OCI-M1 (cell line): ENCODE measurements around the gene ASCC2.
"Not testable (repeated sequence)": the region's sequence is repeated elsewhere in the genome, so short reads cannot be mapped to it uniquely, and the experiment has no call there.

Source experiments
- DNase-seq: peaks from one replicate; lab custom pipeline; 2025; lab: John Stamatoyannopoulos, UW

ASCC2 gene, protein sequence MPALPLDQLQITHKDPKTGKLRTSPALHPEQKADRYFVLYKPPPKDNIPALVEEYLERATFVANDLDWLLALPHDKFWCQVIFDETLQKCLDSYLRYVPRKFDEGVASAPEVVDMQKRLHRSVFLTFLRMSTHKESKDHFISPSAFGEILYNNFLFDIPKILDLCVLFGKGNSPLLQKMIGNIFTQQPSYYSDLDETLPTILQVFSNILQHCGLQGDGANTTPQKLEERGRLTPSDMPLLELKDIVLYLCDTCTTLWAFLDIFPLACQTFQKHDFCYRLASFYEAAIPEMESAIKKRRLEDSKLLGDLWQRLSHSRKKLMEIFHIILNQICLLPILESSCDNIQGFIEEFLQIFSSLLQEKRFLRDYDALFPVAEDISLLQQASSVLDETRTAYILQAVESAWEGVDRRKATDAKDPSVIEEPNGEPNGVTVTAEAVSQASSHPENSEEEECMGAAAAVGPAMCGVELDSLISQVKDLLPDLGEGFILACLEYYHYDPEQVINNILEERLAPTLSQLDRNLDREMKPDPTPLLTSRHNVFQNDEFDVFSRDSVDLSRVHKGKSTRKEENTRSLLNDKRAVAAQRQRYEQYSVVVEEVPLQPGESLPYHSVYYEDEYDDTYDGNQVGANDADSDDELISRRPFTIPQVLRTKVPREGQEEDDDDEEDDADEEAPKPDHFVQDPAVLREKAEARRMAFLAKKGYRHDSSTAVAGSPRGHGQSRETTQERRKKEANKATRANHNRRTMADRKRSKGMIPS

DNA sequence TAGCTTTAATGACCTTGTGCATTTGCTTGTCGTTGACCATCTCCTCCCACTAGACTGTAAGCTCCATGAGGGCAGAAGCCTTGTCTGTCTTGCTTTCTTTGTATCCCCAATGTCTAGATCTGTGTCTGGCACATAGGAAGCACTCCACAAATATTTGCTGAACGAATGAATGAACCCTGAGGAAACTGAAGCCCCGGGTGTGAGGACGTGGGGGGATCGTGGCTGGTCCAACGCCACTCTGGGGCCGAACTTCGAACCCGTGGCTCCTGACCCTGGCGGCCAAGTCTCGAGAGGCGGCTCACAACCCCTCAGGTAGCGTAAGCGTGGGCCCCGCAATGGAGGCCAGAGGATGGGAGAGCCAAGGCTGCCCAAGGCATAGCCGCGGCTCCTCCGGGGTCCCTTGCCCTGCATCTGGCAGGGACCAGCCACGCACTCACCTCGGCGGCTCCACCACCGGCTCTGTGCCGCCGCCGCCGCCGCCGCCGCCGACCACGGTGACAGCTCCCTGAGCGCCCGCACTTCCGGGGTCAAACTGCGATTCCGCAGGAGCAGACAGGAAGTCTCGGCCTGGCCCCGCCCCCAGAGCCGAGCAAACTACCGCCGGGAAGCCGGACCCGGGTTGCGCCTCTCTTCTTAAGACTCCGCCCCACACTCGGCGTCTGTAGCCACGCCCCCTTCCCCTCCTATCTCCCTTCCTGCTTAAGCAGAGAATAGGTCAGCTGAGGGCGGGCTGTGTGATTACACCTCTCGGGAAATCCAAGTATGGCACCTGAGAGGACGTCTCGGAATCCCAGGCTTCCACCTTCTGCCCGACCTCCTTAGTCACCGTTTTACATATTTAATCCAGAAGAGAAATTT, at the start of gene ASCC2:
Gene ASCC2 (minus strand): TSS at position 534 of the 858 bp plus-strand sequence. CDS start 5,949 bp downstream, outside the sequence.
- peak; percentile 99 for DNase-seq

DNA sequence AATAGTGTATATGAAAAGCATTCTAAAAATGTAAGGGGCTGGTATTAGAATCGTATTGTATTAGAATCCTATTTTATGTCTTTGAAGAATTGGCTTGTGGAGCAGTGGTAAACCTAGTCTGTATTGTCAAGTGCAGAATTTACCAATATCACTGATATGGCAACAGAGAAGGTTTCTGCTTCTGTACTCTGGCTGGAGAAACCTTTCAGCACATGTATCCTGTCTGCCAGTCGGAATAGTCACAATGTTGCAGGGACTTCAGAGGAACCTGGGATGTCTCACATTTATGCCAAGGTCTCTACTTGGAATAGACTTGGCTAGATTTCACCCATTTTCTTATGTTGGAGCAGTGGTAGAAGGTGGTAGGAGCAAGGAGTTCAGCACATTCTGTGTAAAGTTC, 49.3 kb upstream of the ASCC2 start:
- DNase-seq = no peak

DNA sequence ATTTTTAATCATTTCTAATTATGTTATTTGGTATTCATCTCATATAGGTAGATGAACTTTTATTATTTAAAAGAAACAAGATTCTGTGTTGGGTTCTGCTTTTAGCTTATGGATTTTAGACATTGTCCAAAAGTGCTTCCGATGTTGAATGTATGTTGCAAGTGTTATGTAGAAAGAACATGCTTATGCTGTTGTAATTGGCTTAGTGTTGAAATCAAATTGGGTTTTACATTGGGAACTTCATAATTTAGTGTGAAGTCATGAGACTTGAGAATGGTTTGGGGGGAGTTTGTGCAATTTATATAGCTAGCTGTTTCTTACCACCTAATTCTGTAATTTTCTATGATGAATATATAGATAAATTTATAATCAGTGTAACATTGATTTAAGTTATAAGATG, 48.5 kb upstream of the ASCC2 start:
- no peak for DNase-seq

DNA sequence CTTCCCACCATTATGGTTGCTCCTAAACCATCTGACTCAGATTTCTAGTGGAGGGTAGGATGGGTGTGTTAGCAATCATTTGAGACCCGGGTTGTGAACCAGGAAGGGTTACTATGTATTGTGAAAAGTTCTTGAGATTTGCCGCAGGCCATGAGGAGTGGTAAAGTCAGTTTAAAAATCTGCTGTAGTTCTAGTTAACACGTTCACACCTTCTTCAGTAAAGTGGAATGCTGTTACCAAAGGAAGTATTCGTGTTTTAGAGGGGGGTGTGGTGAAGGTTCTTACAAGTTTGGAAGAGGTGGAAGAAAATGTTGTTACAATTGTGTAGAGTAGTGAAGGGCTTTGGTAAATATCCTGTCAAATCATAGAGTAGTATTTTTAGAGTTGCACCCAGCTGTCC, 47.5 kb upstream of the ASCC2 start:
- no peak for DNase-seq

DNA sequence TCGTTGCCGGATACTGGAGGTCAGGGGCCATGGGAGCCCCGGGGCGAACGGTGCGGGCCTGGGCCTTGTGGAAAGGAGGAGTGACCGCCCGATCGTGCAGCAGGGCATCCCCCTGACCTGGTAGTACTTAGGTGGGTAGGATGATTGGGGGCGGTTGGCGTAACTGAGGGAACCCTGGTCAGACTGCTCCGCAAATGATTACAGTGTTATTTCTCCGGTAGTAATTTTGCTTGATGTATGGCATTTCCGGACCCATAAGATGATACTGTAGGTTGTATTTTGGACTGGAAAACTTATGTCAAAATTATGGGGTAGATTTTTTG, 45.7 kb upstream of the ASCC2 start:
- DNase-seq = no peak

DNA sequence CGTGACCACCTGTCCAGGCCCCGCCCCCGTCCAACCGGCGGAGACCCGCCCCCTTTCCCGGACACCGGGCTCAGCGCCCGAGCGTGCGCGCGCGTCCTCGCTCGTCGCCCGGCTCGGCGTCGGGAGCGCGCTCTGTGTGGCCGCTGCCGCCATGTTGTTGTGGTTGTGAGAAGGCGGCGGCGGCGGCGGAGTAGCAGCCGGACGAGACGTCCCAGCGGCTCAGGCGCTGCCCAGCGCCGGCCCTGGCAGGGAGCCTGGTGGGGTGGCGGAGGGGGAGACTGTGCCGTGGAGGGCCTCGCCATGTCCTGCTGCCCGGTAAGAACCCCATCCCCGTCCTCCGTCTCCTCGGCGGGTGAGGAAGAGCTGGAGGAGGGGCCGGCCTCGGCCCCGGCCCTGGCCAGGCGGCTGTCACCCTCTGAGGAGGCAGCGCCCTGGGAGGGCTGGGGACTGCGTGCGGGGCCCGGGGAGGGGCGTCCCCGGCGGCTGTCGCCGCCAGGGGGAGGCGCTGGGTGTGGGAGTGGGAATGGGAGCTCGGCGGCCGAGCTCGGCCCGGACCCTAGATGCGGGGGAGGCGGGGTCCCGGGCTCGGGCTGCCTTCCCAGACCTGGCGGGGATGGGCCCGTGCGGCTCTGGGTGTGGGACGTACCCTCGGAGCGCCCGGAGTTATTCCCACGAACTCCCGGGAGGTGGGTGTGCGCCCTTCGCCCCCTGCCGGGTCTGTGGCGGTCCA, 45.1 kb upstream of the ASCC2 start, which contains the start of gene MTMR3:
Gene MTMR3 (plus strand): TSS at position 130 of the 730 bp plus-strand sequence. CDS start 87,886 bp downstream, outside the sequence.
- DNase-seq = peak; percentile 95

DNA sequence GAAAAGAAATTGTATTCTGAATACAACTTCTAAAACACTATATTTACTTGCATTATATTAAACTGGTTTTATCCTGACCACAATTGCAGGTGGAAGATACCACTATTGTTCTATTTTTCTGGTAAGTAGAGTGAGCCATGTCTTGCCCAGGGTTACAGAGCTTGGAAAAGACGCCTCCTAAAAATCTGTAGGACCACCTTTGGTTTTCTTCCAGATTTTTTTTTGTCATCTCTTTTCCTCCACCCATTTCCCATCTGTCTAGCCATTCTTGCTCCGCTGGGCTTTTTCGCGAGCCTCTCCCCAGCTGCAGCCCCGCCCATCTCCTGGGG, 44.6 kb upstream of the ASCC2 start:
- DNase-seq = no peak

DNA sequence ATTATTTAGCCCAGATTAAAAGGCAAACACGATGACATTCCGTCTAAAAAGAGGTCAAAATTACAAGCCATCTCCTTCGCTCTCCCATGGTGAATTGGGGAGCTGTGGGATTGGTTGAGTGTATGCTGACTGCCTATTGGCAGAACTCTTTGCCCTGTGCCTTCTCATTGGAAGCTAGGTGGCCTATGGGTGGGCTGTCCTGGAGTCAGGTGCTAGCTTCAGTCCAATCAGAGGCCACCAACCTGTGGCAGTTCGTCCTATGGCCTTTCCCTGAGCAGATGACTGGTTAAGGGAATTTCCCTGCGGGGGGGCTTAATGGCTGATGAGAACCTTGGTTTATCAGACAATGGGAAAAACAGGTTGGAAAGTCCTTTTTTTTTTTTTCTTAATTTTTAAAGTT, 41.7 kb upstream of the ASCC2 start:
- peak; percentile 27 for DNase-seq

DNA sequence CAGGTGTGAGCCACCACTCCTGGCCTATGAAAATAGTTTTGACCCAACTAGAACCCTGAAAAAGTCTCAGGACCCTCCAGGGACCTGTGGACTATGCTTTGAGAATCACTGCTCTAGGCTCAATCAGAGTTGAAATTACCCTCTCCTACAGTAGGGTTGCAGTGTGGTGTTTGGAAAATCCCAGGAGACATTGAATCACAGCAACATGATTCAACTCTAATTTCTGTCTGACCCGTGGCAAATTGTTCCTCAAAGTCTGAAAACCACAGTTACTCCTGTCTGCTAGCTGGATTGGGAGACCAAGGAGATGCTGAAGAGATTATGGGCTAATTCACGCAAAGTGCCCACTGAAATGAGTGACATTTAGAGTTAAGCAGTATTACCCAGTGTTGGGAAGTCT, 39.5 kb upstream of the ASCC2 start:
- no peak for DNase-seq

DNA sequence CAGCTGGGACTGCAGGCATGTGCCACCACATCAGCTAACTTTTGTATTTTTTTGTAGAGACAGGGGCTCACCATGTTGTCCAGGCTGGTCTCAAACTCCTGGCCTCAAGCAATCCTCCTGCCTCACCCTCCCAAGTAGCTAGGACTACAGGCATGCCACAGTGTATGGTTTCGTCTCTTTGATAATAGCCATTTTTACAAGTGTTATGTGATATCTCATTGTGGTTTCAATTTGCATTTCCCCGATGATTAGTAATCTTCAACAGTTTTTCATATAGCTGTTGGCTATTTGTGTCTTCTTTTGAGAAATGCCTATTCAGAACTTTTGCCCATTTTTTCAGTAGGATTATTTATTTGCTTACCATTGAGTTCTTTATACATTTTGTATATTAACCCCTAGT, 35.9 kb upstream of the ASCC2 start:
- peak; percentile 68 for DNase-seq

DNA sequence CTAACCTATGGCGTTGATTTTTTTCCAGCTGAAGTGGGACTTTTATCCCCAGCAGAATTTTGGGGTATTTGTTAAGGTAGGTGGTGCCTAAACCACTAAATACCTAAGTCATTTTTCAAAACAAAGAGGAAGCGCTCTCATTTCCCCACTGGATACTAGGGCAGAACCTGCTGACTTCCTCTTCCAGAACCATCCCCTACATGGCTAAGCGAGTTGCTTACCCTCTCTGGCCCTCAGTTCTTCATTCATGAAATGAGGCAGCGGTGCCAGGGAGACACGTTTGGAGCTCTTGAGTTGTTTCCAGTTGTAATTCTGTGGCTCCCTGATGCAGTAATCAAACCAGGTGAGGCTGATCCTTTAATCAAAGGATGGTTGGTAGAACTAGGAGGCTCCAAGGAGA, 34.9 kb upstream of the ASCC2 start:
- DNase-seq = no peak

DNA sequence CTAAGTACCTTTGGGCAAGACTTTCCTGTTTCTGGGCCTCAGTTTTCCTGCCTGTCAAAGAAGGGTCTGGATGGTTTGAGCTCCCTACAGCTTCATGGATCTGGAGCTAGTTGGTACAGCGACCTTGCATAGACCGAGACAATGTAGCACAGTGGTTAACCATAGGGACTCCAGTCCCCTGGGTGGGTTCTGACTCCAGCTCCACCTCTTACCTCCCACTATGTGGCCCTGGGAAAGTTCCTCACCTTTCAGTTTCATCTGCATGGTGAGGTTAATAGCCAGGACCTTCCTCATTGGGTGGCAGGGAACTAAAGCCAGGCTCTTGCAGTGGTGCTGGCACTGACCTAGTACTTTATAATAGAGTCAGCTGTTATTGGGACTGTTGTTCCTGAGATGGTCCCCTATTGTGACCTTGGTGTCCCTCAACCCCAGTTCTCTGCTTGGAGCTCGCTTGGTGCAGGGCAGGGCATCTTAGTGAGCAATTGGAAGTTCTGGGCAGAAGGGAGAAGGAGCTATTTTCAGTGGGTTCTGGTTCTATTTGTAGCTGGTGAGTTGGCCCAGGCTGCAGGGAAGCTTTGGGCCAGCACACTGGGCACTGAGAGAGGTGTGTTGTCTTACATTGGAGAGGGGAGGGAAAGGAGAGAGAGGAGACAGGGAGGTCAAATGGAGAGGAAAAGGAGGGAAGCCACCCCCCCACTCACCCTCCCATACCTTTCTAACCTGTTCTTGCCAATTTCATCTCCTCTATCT, 34.2 kb upstream of the ASCC2 start:
- DNase-seq = no peak

DNA sequence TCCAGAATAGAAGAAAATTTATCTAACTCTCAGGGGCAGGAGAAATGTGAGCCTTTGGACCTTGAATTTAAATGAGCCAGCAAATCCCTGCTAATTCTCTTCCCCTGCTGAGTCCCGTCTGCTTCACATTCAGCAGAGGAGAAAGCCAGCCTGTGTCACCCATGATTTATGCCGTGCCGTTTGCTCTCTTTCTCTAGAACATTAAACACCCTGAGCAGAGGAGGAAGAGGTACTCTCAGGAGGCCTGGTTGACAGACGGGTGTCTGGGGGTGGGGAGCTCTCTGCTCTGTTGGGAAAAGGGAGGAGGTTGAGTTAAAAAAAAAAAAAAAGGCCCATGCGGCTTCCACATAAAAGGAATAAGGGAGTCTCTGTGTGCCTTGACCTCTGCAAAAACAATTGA, 33.6 kb upstream of the ASCC2 start:
- DNase-seq = no peak

DNA sequence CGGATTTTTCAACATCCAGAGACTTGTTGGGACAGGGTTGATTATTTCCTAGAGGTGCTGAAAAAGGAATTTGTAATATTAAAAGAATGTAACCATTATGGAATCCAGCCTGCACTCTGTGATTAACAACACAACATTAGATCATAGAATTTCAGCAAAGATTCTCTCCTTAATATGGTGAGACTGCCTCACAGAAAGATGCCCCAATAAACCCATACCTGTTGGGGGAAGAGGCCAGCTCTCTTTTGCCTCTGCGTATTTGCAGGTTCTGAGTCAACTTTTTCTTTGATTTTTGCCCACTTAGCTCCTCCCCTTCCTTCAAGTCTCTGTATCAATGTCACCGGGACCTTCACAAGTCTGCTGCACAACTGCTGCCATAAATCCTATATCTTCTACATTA, 32.5 kb upstream of the ASCC2 start:
- no peak for DNase-seq

DNA sequence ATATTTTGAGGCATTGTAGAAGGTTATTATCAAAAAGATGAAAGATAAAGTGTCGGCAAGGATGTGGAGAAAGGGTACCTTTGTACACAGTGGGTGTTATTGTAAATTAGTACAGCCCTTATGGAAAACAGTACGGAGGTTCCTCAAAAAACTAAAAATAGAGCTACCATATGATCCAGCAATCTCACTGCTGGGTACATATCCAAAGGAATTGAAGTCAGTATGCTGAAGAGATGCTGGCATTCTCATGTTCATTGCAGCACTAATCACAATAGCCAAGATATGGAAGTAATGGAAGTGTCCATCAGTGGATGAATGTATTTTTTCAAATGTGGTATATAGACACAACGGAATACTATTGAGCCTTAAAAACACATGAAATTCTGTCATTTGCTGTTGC, 29.8 kb upstream of the ASCC2 start:
- DNase-seq = no peak

DNA sequence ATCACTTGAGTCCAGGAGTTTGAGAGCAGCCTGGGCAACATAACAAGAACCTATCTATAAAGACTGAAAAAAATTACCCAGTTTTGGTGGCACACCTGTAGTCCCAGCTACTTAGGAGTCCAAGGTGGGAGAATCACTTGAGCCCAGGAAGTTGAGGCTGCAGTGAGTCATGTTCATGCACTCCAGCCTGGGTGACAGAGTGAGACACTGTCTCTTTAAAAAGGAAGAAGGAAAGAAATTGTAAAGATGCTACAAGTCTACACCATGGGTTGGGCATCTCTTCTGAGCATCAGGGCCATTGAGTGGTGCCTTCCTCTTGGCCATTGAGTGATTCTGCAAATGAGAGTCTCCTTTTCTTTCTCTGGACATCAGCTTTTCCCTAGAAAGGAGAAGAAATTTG, 29.2 kb upstream of the ASCC2 start:
- DNase-seq = no peak

DNA sequence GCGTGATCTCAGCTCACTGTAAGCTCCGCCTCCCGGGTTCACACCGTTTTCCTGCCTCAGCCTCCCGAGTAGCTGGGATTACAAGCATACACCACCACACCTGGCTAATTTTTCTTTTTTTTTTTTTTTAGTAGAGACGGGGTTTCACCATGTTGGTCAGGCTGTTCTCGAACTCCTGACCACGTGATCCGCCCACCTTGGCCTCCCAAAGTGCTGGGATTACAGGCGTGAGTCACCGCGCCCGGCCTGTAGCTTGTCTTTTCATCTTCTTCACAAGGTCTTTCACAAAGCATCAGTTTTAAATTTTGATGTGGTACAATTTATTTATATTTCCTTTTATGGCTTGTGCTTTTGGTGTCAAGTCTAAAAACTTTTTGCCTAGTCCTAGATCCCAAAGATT, 27.5 kb upstream of the ASCC2 start:
- not testable (repeated sequence) for DNase-seq

DNA sequence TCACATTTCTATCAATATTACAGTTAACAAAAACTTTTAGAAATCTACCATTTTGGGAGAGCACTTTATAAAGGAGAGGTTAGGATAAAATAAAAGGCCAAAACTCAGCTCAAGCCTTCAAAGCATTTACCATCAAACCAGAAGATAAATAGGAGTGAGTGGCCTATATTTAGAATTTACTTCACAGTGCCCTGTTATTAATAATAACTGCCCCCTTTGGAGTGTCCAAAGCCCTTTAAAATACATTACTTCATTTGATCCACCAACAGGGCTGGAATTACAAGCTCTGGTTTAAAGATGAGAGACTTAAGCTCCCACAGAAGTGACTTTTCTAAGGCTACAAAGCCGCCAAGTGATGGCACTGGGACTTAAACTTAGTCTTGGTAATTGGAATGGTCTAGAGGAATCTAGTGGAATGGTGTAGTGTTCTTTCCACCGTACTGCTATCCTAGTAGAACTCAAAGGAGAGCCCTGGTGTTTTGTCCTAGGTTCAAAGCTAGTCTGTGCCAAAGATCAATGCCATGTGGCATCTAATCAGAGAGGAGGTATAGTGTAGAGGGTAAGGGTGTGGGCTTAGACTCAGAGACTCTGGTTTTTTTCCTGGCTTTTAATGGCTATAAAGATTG, 23.7 kb upstream of the ASCC2 start:
- no peak for DNase-seq

DNA sequence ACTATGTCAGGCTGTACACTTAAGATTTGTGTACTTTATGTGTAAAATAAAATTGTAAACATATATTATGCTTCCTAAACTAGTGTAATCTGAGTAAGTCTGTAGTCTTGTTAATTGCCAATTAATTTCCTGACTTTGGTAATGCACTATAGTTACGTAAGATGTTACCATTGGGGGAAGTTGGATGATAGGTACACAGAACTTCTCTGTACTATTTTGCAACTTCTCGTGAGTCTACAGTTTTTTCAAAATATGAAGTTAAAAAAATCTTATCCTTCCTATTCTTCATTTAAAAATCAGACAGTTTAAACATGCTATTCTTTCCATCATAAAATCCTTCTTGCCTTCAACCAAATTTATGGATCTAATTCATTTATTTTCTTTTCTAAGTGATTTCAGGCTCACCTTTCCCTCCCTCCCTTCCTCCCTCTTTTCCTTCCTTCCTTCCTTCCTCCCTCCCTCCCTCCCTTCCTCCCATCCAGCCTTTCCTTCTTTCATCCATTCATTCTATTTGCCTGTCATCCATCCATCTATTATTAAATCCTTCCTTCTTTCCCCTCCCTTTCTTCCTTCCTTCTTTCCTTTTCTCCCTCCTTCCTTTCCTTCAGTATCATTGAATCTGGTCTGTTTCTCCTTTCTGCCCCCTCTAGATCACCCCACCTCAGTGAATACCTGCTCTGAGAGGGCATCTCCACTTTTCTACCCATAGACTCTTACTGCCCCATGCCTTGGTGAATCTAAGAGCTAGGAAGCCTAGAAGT, 22.1 kb upstream of the ASCC2 start:
- no peak for DNase-seq

DNA sequence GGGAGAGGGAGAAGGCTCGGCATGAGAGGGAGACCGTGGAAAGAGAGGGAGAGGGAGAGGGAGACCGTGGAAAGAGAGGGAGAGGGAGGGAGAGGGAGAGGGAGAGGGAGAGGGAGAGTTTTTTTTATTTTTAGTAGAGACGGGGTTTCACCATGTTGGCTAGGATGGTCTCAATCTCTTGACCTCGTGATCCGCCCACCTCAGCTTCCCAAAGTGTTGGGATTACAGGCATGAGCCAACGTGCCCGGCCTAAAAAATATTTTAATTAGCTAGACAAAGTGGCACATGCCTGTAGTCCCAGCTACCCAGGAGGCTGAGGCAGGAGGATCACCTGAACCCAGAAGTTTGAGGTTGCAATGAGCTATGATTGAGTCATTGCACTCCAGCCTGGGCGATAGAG, 21.0 kb upstream of the ASCC2 start:
- not testable (repeated sequence) for DNase-seq
